Endothelial cell of hepatic sinusoid (primary cell): ENCODE data around the gene POLD1.
"Not testable (repeated sequence)": the region's sequence is repeated elsewhere in the genome, so short reads cannot be mapped to it uniquely, and the experiment has no call there.

Experiments used
- in situ Hi-C: cut with HindIII; loops from 2 replicates; pipeline ENCODE4 v1.10.0; 2017; ENCODE audit warnings: low sequenced_read_pairs

The POLD1 gene

GRCh38 chr19:50432221-50433028 is 48.3 kb downstream of the POLD1 start, which contains the start of gene MYBPC2:
TSS of gene MYBPC2 (plus strand) at chr19:50432892. CDS start at chr19:50432954, 62 bp downstream.
- in situ Hi-C loops: no loop called here

GRCh38 chr19:50433201-50434180 is 49.3 kb downstream of the POLD1 start:
- in situ Hi-C loops: no loop called here

- in situ Hi-C loops: no loop called here
Observed at GRCh38 chr19:50434525-50434924, 50.4 kb downstream of the POLD1 start.

GRCh38 chr19:50435221-50435620 is 51.1 kb downstream of the POLD1 start:
- in situ Hi-C loops: no loop called here

- in situ Hi-C loops: no loop called here
Observed at GRCh38 chr19:50435627-50436026, 51.5 kb downstream of the POLD1 start.

GRCh38 chr19:50437862-50438449 is 53.8 kb downstream of the POLD1 start:
- in situ Hi-C loops: no loop called here

GRCh38 chr19:50439130-50439529 is 55.0 kb downstream of the POLD1 start:
- in situ Hi-C loops: not testable (repeated sequence)

GRCh38 chr19:50444059-50444458 is 59.9 kb downstream of the POLD1 start:
- in situ Hi-C loops: no loop called here

GRCh38 chr19:50447053-50447452 is 62.9 kb downstream of the POLD1 start:
- in situ Hi-C loops: no loop called here

GRCh38 chr19:50447750-50448149 is 63.6 kb downstream of the POLD1 start:
- in situ Hi-C loops: no loop called here

- in situ Hi-C loops: no loop called here
Observed at GRCh38 chr19:50449236-50449899, 65.2 kb downstream of the POLD1 start.

- in situ Hi-C loops: no loop called here
Observed at GRCh38 chr19:50450369-50451222, 66.4 kb downstream of the POLD1 start.

GRCh38 chr19:50451223-50451534 is 67.0 kb downstream of the POLD1 start:
- in situ Hi-C loops: no loop called here

- in situ Hi-C loops: no loop called here
Observed at GRCh38 chr19:50453243-50453642, 69.1 kb downstream of the POLD1 start.

- in situ Hi-C loops: no loop called here
Observed at GRCh38 chr19:50455992-50456391, 71.8 kb downstream of the POLD1 start.

- in situ Hi-C loops: no loop called here
Observed at GRCh38 chr19:50457300-50457699, 73.2 kb downstream of the POLD1 start.

- in situ Hi-C loops: no loop called here
Observed at GRCh38 chr19:50458396-50459066, 74.4 kb downstream of the POLD1 start.

- in situ Hi-C loops: no loop called here
Observed at GRCh38 chr19:50459067-50459456, 74.9 kb downstream of the POLD1 start.

- in situ Hi-C loops: no loop called here
Observed at GRCh38 chr19:50459638-50460037, 75.5 kb downstream of the POLD1 start.
